ENCODE measurements around the gene DPP6.
"Not testable (repeated sequence)": the region's sequence is repeated elsewhere in the genome, so short reads cannot be mapped to it uniquely, and the experiment has no call there.

The DPP6 gene

DNA sequence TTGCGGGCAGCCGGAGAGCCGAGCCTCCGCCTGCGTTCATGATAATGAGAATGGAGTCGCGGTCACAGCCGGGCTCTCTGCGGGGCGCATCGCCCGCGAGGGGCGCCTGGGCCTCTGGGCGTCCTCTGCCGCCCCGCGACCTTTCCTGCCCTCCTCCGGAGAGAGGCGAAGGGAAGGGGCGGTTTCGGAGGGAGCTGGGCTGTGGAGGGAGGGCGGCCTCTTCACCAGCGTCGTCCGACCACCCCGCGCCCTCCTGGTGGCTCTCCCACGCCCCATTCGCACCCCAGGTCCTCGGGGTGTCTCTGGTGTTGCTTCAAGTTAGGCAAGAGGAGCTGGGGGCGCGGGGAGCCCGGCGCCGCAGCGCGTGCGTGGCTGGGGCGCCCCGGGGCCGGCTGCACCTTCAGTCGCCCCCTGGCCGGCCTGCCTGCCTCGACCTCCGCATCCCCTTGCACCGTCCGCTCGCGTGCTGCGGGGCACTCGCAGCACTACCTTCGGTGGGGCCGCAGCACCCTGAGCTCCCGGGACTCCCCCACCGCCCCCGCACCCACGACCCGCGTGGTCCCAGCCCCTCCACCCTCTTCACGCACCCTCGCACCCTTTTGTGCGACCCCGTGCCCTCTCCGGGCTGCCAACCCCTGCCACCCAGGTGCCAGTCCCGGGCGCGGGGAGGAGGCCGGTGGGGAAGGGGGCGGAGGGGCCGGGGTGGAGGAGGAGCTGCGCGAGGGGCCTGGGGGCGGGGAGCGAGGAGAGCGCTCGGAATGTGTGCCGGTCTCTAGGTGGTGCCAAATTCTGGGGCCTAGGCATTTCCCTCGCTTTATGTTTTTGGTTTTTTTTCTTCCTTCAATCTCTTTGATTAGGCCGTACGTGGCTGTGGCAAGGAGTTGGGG is at the start of gene DPP6:
DPP6 (plus strand) TSS at position 756 of the 887 bp plus-strand sequence.
- not testable (repeated sequence) for DNase-seq

DNA sequence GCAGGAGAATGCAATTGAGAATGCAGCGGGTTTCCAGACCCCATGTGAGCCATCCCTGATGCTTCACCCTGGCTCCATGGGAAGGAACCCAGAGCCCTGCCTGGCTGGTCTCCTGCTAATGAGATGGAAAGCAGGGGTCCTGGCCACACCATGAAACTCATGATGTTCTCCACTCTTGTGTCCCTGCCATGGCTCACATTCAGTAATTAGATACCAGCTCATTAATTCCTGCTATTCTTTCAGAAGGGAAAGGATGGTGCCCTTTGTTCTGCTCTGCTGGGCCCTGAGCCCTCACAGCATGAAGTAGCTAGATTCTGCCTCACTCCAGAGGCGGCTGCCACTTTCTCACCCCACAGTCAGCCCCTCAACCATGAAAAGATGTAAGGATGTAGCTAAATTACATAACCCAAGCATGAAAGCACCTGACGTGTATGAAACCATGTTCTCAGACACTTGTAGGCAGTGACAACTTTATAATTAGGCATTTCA is 42.7 kb upstream of the DPP6 start:
- not testable (repeated sequence) for DNase-seq

DNA sequence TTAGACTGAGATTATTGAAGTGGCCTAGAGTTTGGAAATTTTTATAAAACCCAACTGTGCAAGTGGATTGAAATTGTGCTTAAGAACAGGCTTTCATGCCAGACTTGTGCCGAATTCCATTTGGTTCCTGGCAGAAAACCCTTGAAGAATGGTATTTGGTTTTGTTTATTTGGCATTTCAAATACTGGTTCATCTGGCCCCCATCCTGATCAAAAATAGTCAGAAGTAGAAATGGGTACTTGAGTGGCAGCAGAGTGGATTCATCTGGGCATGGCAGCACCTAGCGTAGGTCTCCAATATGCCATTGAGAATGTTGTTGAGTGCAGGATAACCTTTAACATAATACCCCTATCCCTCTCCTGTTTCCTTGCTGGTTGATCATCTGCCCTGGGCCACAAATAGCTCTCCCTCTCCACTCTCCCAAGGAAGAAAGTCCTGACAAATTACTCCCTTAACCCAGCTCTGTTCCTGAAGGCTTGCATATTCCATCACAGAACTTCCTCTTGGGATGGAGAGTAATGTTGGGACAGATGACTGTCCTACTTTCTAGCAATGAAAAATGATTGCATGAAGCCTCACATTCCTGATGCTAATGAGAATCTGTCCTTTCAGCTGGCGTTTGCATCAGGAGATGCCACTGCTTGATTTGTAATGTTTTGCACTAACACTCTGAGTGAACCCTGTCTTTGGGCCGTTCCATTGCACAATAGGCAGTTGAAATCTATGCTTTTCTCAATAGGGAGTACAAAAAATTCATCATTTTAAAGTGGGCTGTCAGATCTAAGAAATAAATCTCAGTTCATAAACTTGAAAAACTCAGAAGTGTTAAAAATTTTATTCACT is 41.3 kb upstream of the DPP6 start:
- DNase-seq, result not testable (repeated sequence)

DNA sequence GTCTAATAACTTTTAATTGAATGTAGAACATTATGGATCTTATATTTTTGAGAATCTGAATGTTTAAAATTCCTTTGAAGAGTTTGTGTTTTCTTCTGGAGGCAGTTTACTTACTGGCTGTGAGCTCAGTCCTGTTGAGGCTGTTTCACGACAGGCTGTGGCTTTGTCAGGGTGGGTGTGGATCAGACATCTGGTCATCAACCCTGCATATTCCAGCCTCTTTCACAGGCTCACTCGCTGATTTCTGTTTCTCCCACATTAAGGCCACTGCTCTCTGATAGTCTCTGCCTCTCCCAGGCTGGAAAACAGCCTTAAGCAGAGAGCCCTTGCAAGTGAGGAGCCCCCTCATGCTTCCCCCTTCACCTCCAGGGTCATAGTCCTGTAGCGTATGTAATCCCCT is 39.4 kb upstream of the DPP6 start:
- DNase-seq, result not testable (repeated sequence)

DNA sequence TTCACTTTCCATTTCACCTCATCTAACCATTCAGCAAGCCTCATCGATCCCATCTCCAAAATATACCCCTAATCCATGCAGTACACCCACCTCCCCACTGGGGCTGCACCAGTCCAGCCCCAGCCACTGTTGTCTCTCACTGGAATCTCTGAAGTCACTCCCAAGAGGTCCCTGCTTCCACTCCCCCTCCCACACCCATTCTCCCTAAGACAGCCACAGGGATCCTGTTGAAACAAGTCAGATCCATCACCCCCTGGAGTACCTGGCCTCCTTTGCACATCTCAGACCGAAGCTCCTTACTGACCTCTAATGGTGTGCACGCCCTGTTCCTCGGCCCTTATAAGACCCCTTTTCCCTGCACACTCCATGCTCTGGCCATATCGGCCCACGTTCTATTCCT is 36.6 kb upstream of the DPP6 start:
- DNase-seq, result not testable (repeated sequence)

DNA sequence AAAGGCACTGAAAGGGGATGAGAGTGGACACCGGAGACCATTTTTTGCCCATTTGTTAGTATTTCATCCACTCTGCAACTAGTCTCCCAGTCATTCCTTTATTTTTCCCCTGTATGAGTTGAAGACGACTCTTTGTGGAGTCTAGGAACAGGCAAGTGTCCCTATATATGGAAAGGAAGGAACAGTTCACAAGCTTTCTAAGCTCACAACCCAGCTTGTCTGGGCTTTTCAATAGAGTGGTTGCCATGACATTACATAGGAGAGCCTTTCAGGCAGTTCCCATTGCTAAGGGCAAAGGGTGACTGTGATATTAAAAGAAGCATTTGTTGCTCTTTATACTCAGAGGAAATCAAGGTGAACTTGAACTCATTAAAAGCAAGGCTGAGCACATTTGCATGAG is 33.8 kb upstream of the DPP6 start:
- not testable (repeated sequence) for DNase-seq

DNA sequence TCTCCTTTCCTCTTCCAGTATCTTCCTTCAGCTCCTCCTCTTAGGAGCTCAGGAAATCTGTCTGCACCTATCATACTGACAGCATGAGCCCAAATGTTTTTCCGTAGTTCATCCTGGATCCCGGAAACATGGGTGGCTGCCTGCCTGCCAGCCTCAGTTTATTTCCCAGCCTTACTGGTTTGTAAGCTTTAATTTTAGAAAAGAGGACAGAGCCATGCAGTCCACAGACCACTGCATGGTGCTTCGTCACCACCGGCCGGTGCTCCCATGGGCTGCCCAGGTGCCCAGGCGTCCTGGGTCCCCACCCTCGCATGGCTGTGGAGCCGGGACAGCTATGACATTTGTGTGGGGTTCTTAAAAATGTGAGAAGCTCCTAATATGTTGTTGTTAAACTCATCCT is 24.4 kb upstream of the DPP6 start:
- DNase-seq, result not testable (repeated sequence)

DNA sequence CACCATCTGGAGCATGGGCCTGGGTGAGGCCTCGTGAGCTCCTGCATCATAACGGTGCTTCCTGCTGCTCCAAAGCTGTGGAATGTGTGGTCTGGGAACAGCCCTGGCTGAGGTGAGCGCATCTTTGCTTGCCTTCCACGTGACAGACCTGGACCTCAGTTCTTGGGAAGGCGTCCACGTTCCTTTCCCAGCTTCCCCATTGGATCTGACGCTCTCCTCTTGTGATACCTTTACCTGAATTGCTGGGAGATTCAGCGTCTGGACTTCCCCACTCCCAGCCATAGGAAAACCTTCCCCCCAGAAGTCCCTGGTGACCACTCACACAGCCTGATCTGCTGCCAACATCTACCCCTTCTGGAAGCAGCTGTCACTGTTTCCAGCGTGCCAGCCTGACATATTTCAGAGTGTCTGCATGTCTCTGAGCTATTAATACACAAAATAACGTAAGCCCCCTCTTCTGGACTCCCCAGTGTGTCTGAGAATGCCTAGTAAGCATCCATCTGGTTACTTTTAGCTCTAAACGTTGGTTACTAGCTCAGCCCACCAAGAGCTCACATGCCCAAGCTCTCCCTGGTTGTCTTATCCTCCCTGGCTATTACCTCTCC is 21.6 kb upstream of the DPP6 start:
- not testable (repeated sequence) for DNase-seq

DNA sequence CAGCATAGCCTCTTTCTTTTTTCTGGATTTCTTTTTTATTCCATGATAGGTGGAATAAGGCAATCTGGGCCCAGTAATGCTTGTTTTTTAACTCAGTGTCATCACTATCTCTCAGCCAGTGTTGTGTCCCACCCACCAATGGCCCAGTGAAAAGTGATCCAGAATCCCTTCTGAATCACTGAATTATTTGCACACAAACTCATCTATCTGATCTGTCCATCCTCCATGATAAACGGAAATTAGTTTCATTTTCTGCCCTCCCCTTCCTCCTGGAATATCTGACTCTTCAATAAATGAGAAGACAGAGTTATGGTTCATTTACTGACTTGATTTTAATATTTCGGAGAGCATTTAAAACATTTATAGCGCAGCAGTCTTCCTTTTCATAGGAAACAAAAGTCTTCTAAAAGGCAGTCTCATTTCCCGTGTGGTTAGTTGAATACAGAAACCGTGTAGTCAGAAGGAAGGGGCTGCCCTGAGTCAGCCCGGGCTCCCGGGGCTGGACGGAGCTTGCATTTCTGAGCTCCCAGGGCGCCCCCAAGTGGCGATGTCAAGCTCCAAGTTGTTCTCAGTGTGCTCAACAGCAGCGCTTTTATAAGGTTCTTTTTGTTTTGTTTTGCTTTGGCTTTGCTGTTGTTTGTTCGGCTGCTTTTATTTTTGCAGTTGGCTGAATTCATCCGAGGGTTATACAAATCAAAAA is 12.6 kb upstream of the DPP6 start:
- not testable (repeated sequence) for DNase-seq

DNA sequence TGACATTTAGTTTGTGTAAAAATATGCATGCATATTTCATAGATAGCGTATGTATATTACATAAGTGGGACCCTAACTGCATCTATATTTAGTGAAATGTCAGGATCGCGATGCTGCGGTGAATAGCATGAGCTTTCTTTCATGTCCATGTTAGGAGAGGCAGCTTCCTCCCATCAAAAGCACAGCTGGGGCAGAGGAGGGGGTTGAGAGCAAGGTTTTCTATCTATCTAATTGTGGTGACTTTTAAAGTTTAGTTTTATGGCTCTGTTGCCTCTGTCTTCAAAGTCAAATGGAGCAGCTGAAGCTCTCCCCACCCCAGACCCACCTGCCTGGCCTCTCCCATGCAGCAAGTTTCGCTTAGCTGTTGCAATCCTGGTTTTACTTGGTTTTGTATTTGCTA is 1.8 kb upstream of the DPP6 start:
- not testable (repeated sequence) for DNase-seq

DNA sequence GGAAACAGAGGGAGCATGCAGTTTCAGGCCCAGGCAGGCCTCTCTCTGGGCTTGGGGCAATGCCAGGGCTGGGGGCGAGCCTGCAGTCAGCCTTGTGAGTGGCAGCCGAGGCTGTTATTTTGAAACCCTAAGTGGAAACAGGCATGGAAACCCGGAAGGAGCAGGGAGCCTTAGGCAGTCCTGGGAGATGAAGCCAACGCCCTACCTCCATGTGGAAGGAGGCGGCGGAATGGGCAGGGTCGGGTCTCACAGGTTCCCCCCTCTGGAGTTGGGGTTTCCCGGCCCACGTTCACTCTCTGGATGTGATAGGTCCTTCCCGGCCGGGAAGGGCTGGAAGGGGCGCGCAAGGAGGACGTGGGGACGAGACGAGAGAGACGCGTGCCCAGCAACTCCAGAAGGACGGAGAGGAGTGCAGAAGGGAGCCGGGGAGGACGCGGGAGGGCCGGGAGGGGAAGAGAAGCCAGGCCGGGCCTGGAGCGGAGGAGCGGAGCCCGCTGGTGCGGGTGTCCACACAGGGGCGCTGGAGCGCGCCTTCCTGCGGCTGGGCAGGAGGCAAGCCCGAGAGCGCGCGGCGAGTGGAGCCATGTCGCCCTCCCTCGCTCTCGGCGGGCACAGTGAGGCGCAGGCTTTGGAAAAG is 1.1 kb upstream of the DPP6 start:
- not testable (repeated sequence) for DNase-seq

DNA sequence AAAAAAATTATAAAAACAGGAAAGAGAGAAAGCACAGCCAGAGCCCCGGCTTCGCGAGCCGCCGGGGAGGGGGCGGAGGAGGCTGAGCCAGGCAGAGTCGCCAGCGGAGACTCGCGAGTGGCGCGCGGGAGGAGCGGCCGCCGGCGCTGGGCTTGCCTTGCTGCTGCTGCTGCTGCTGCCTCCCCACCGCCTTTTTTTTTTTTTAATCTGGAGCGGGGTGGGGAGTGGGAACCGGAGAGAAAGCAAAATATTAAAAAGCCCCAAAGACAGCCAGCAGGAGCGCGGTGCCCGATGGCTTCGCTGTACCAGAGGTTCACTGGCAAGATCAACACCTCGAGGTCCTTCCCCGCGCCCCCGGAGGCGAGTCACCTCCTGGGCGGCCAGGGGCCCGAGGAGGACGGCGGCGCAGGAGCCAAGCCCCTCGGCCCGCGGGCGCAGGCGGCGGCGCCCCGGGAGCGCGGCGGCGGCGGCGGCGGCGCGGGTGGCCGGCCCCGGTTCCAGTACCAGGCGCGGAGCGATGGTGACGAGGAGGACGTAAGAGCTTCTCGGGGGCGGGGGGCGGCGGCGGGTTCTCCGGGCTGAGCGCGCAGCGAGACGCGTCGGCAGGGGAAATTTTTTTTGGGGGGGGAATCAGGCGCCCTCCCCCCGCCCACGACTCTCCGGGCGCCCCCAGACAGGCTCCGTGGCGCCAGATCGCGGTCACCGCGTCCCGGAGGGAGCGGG is 493 bp downstream of the DPP6 start:
- not testable (repeated sequence) for DNase-seq

DNA sequence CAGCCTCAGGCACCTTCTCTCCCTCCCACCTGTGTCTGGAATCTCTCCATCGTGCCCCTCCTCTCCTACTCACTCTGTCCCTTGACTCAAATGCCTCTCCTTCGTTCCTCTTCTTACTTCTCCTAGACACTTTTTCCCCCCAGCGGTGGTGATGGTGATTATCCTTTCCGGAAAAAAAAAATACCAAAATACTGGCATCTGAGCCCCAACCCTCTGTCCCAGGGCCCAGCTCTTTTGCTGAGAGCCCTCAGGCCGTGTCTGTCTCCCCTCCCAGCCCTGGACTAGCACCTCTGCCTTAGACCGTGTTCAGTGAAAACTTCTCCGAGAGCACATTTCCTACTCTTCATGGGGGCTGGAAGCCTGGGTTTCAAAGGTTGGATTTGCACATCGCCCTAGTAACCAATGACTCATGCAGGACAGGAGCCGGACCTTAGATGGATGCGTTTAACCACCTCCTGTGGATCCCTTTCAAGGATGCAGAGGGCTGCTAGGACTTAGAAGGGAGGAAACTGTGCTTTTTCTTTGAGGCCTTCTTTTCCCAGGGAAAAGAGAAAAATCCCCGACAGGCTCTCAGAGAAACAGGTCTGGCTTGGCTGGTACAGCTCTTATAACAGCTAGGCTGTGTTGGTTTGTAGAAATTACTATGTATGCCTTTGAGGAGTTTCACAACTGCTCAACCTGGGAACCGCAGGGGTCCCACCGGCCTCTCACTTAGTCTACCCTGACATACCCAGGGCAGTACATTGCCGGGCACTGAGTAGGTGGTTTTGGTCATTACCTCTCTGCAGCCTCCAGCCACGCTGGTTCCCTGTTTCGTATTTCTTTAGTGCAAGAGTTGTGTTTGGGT is 1.5 kb downstream of the DPP6 start:
- not testable (repeated sequence) for DNase-seq

DNA sequence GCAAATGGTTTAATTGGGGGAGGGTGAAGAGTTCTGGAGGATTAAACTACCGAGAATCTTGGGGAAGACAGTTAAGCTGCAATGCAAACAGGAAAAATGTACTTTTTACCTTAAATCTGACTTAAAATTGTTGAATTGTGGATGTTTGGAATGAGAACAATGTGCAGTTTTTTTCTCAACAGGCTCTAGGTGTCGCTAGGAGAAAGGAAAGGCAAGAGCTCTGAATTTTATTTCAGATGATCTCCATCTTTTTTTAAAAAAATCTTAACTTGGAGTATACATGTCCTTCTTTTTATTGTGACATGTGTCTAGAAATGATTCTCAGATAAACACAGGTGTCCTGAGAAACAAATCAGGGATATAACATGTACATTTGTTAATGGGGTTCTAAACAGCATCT is 2.5 kb downstream of the DPP6 start:
- DNase-seq, result not testable (repeated sequence)

DNA sequence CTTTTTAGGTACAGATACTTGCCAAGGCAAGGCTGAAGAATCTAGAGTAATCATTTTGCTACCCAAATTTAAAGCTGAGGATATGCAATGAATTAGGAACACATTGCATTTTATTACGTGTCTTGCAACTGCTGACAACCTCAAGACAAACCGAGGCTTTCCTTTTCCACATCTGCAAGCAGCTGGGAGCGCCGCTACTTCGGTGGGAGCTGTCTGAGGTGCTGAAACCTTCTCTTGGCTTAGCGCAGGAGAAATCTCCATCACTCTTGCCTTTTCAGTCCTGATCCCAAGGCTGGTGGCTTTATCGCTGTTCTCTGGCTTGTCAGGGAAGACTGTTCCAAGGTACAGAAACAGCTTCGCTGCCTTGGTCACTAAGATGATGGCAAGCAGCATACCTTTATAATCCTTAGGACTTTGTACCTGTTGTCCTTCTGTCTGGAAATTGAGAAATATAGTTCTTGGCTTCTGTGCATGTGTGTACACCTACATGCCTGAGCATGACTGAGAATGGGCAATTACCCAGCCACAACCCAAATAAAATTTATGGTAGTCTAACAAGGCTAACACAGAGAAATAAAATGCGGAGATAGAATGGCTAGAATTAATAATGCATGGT is 3.4 kb downstream of the DPP6 start:
- not testable (repeated sequence) for DNase-seq

DNA sequence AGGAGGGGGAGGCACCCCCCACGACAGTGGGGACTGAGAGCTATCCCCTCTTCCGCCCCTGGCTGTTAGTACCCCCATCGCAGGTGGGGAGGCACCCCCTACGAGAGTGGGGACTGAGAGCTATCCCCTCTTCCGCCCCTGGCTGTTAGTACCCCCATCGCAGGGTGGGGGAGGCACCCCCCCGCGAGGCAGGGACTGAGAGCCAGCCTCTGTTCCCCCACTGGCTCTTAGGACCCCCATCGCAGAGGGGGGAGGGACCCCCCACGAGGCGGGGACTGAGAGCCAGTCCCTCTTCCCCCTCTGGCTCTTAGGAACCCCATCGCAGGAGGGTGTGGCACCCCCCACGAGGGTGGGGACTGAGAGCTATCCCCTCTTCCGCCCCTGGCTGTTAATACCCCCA is 6.6 kb downstream of the DPP6 start:
- not testable (repeated sequence) for DNase-seq

DNA sequence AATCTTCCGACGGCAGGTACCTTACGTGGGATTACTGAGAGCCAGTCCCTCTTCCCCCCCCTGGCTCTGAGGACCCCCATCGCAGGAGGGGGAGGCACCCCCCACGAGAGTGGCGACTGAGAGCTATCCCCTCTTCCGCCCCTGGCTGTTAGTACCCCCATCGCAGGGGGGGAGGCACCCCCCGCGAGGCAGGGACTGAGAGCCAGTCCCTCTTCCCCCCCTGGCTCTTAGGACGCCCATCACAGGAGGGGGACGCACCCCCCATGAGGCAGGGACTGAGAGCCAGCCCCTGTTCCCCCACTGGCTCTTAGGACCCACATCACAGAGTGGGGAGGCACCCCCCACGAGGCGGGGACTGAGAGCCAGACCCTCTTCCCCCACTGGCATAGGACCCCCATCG is 8.4 kb downstream of the DPP6 start:
- DNase-seq, result not testable (repeated sequence)

DNA sequence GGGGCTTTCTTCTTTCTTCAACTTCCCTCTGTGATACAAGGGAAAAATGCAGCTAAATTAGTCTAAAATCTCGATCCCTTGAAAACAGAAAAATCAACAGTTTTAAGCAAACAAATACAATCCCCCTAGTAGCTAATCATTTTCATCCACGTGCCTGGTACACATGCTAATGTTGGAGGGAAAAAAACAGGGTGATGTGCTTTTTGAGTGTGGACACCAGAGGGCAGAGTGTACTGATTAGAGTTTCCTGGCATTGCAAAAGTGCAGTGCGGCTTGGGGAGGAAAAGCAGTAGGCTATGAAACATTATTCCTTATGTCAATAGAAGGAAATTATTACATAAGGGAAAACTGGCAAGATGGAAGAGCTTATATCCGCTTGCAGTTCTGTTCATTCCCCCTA is 19.6 kb downstream of the DPP6 start:
- DNase-seq, result not testable (repeated sequence)

DNA sequence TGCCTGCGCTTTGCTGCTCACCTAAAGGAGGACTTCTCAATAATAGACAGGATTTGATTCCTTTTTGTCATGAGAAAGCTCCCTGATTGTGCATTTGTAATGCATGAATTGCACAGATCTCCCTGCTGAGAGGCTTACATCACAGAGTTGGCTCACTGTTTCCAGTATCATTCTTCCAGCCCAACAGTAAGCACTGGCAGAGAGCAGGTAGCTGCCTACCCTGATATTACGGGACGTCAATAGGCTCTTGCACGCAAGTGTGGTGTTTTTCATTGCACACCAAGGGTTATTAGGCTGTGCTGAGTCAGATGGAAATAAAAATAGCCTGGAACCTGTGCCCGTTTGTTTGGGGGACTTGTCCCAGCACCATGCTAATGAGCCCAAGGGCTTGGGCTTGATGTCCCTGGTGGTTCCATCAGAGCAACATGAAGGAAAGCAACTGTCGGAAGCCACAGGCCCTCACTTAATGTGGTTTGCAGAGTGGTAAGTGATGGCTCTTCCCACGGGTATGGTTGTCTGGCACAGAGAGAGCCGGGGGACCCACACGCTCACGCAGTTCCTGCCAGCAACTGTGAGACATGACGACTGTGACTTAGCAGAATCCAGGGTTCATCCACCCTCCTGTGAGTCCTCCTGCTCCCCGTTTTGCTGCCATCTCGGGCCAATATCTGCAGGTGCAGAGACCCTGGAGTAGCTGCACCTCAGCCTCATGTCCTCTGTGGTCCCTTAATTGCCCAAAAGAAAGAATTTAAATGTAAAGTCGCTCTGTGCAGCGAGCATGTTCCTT is 20.4 kb downstream of the DPP6 start:
- DNase-seq, result not testable (repeated sequence)
